ENCODE results near the gene ANO8. TPM values are rescaled to one million over a fixed set of nuclear protein-coding genes. Genes with fewer than 3 reads are reported as not detected.

Gene ANO8
- total RNA-seq, 6 experiments from 2014 or later: 5.0 to 8.8 (median 6.6) TPM

GRCh38 chr19:17312189-17313113 is 22.2 kb downstream of the ANO8 start:
- no peak overlapping the region for H3K4me3 ChIP-seq
- H3K9me3 ChIP-seq: no peaks in the 10 kb centered on the region
- intact Hi-C loops (cut with DNase I): no loop called here
- no peak overlapping the region for H3K27ac ChIP-seq
- 54% methylated on average over 4 of the region's 20 CpGs for WGBS (ENCODE audit: insufficient coverage, low coverage, low lambda C conversion rate, missing lambda C conversion rate)
- H3K4me1 ChIP-seq: peaks cover 0 to 10% (median 3%) of the 10 kb centered on the region in 4 donors
- ATAC-seq: no peak
- H3K36me3 ChIP-seq: peaks cover 0 to 23% (median 12%) of the 10 kb centered on the region in 4 donors
- DNase-seq: no peak
- TF ChIP-seq, protein P1, sequence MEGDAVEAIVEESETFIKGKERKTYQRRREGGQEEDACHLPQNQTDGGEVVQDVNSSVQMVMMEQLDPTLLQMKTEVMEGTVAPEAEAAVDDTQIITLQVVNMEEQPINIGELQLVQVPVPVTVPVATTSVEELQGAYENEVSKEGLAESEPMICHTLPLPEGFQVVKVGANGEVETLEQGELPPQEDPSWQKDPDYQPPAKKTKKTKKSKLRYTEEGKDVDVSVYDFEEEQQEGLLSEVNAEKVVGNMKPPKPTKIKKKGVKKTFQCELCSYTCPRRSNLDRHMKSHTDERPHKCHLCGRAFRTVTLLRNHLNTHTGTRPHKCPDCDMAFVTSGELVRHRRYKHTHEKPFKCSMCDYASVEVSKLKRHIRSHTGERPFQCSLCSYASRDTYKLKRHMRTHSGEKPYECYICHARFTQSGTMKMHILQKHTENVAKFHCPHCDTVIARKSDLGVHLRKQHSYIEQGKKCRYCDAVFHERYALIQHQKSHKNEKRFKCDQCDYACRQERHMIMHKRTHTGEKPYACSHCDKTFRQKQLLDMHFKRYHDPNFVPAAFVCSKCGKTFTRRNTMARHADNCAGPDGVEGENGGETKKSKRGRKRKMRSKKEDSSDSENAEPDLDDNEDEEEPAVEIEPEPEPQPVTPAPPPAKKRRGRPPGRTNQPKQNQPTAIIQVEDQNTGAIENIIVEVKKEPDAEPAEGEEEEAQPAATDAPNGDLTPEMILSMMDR (IDR thresholded peaks at IDR 0.05): no peak
- no peaks in the 10 kb centered on the region for H3K27me3 ChIP-seq

- Histone ChIP-seq H3K9me3 (no peaks in the 10 kb centered on the region), H3K4me3 (no peak overlapping the region), H3K4me1 (peaks cover 0 to 16% (median 6%) of the 10 kb centered on the region in 4 donors), H3K27me3 (no peaks in the 10 kb centered on the region), H3K27ac (no peak overlapping the region), H3K36me3 (peaks cover 0 to 23% (median 12%) of the 10 kb centered on the region in 4 donors)
- intact Hi-C loops (cut with DNase I): no loop called here
- WGBS (ENCODE audit: insufficient coverage, low coverage, low lambda C conversion rate, missing lambda C conversion rate): 67% methylated on average over 9 of the region's 11 CpGs
- ATAC-seq (peak in 1 of 4 donors; percentile 1), DNase-seq (no peak)
- TF ChIP-seq, protein P1 (IDR thresholded peaks at IDR 0.05): no peak
- no peak for TF ChIP-seq POLR2A (IDR thresholded peaks at IDR 0.05)
These were observed 23.0 kb downstream of the ANO8 start for GRCh38 chr19:17311455-17312188.

GRCh38 chr19:17309965-17310461 is 24.6 kb downstream of the ANO8 start:
- H3K27ac ChIP-seq: peak overlapping the region in 2 of 3 donors; percentile 38 to 42
- 0% methylated on average over 17 of the region's 23 CpGs for whole genome bisulfite sequencing (ENCODE audit: insufficient coverage, low coverage, low lambda C conversion rate, missing lambda C conversion rate)
- no peaks in the 10 kb centered on the region for H3K27me3 ChIP-seq
- H3K4me3 ChIP-seq: peak overlapping the region; percentile 73 to 84 (median 83)
- DNase-seq: no peak
- peaks cover 0 to 20% (median 9%) of the 10 kb centered on the region in 4 donors for H3K4me1 ChIP-seq
- H3K36me3 ChIP-seq: peaks cover 0 to 13% (median 10%) of the 10 kb centered on the region in 4 donors
- no peak for ATAC-seq
- intact Hi-C loops (cut with DNase I): no loop called here
- TF ChIP-seq, protein P1 (IDR thresholded peaks at IDR 0.05): no peak
- no peak for TF ChIP-seq POLR2A (IDR thresholded peaks at IDR 0.05)
- no peaks in the 10 kb centered on the region for H3K9me3 ChIP-seq

GRCh38 chr19:17309198-17309964 is 25.3 kb downstream of the ANO8 start, which contains the start of gene DDA1:
TSS of gene DDA1 (plus strand) at chr19:17309563. CDS start at chr19:17309655, 92 bp downstream.
- intact Hi-C loops (cut with DNase I): no loop called here
- under 1% methylated on average over 27 of the region's 46 CpGs for WGBS (ENCODE audit: insufficient coverage, low coverage, low lambda C conversion rate, missing lambda C conversion rate)
- Histone ChIP-seq H3K36me3 (peaks cover 0 to 8% (median 6%) of the 10 kb centered on the region in 4 donors), H3K27ac (peak within 1 kb of the TSS in 2 of 3 donors; percentile 38 to 42), H3K4me1 (peaks cover 0 to 27% (median 12%) of the 10 kb centered on the region in 4 donors), H3K27me3 (no peaks in the 10 kb centered on the region), H3K4me3 (peak within 1 kb of the TSS; percentile 73 to 84 (median 83)), H3K9me3 (no peaks in the 10 kb centered on the region)
- DNase-seq (peak; percentile 99 to 100 (median 99)), ATAC-seq (peak; percentile 77 to 87 (median 80))
- TF ChIP-seq, protein P1 (IDR thresholded peaks at IDR 0.05): no peak
- TF ChIP-seq POLR2A (IDR thresholded peaks at IDR 0.05): peak; percentile 69

Measured in right lobe of liver (tissue), 6 donors.